GM18870 (cell line): ENCODE measurements around the gene SLC6A7.
"Not testable (repeated sequence)": the region's sequence is repeated elsewhere in the genome, so short reads cannot be mapped to it uniquely, and the experiment has no call there.

Experiments used
- ATAC-seq: cut with Tn5 transposase; IDR thresholded peaks from one replicate; pipeline ENCODE4 v1.9.1; 2021; ENCODE audit warnings: moderate library complexity; ENCODE audit not compliant: unreplicated experiment

SLC6A7 gene

DNA sequence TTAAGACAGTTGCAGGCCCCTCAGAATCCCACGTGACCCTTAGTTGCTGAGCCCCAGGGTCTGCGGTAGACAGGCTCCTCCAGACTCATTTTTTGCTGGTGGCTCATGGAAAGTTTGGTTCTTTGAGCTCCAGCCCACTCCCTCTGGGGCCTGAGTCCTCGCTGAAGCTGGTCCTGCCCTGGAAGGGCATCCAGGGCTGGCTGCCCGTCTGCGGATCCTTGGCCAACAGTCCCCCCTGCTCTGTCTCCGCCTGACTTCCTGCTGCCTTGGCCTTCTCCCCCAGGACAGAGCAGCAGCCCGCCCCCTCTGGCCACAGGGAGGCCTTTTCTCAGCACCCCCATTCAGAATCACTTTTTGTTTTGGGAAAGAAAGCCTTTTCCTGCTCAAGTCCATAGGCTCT, 24.4 kb downstream of the SLC6A7 start:
- ATAC-seq: no peak

- no peak for ATAC-seq
Observed at GRCh38 chr5:150215979-150216944, 26.4 kb downstream of the SLC6A7 start.

GRCh38 chr5:150217038-150217437, 27.2 kb downstream of the SLC6A7 start:
- no peak for ATAC-seq

DNA sequence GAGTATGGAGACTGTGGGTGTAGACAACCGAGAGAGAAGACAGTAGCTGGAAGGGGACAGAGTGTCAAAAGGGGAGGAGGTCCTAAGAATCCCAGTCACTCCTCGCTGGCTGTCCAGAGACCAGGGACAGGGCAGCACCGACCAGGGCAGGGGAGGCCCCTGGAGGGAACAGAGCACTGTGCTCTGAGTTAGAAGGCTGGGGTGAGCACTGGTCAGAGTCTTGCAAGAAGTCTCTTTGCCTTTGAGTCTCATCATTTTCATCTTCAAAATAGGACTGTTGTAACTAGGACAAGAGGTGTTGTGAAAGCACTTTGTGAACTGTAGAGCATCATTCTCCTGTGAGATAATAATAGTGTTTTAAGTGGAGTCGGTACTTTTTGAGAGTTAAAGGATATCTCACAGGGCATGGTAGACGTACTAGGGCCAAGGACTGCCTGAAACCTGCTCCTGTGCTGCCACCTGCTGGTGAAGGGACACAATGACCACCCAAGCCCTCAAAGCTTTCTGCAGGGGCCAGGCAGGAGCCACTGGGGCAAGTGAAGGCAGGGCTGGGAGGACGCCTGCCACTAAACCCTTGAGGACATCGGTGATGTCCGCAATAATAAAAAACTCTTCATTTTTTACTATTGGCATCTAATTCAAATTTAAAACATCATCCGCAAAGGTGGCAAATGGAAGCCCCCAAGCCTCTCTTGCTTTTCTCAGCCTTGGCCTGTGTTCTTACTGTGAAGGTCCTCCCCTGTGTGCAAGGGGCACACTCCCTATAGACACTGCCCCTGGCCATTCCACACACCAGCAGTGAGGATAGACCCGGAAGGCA, 28.2 kb downstream of the SLC6A7 start:
- ATAC-seq: no peak

- ATAC-seq: no peak
Observed at GRCh38 chr5:150218693-150219035, 28.8 kb downstream of the SLC6A7 start.

- ATAC-seq: no peak
Observed at GRCh38 chr5:150219142-150219541, 29.3 kb downstream of the SLC6A7 start.

DNA sequence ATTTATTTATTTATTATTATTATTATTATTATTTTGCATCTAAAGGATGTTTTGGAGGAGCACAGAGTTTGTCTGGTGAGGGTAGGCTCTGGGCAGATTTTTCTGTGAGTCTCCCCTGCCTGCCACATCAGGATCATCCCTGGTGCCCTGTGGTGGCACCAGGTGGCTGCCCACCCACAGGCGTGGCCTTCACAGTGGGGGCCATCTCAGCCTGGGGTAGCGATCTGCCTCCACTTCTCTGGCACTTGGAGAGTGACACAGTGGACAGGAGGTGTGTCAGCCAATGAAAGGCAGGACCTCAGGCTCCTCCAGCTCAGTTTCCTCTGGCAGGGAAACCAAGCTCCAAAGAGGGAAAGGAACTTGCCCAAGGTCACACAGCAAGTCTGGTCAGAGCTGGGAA, 30.0 kb downstream of the SLC6A7 start:
- ATAC-seq: no peak

GRCh38 chr5:150221471-150221870, 31.6 kb downstream of the SLC6A7 start:
- ATAC-seq: no peak

DNA sequence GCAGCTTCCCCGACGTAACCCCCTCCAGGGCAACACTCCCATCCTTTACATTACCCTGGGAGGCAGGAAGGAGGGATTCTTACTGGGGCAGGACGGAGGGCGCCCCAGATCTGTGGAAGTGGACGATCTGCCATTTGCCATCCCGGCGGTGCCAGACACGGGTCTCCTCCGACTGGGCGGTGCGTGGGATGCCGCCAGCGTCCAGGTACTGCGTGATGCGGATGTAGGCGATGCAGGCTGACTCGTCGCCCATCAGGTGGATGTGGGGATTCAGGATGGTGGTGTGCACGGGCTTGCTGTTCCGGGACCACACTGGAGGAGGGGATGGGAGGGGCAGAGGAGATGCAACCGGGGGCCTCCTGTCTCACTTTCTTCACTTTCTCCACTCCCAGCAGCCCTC, 33.0 kb downstream of the SLC6A7 start:
- no peak for ATAC-seq

DNA sequence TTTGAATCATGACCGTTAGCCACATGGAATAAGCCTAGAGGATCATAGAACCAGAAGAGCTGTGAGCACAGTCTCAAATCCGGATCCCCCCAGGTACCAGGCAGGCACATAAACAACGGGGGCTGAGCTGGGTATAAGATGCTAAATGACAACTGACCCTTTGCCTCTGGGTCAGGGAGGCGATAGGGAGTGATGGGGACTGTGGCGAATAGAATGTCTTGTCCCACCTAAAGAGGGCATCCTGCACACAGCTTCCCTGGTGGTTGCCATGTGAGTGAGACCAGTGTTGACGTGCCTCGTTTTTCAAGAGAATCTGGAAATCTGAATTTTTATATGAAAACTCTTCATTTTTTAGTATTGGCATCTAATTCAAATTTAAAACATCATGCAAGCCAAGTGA, 33.6 kb downstream of the SLC6A7 start:
- no peak for ATAC-seq

- ATAC-seq: no peak
Observed at GRCh38 chr5:150224483-150225027, 34.7 kb downstream of the SLC6A7 start.

- no peak for ATAC-seq
Observed at GRCh38 chr5:150227036-150227435, 37.2 kb downstream of the SLC6A7 start.

- no peak for ATAC-seq
Observed at GRCh38 chr5:150227606-150228273, 37.9 kb downstream of the SLC6A7 start.

GRCh38 chr5:150229571-150229970, 39.7 kb downstream of the SLC6A7 start:
- no peak for ATAC-seq

DNA sequence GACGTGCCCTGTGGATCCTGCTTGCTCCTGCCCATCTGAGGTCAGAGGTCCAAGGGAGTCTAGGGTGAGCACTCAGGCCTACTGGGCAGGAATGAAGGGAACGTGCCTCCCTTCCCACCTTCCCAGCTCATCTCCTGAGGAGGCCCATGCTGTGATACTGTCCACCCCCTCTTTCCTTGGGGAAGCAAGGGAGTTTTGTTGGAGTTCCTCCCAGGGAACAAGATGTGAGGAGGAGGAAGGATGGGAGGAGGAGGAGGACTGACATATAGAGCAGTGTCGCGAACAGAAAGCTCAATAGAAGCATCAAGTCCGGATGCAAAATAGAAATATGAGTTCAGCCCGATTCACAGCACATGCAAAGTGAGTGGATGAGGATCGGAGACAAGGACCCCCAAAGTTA, 41.0 kb downstream of the SLC6A7 start:
- no peak for ATAC-seq

DNA sequence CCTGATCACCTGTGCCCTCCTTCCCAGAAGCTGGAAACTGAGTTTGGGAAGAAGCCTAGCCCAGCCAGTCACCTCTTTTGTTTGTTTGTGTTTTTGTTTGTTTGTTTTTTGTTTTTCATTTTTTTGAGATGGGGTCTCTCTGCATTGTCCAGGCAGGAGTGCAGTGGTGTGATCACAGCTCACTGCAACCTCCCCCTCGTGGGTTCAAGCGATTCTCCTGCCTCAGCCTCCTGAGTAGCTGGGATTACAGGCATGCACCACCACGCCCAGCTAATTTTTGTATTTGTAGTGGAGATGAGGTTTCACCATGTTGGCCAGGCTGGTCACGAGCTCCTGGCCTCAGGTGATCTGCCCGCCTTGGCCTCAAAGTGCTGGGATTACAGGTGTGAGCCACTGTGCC, 43.8 kb downstream of the SLC6A7 start:
- ATAC-seq: not testable (repeated sequence)

- no peak for ATAC-seq
Observed at GRCh38 chr5:150234576-150235499, 45.0 kb downstream of the SLC6A7 start.

GRCh38 chr5:150235500-150235854, 45.6 kb downstream of the SLC6A7 start:
- ATAC-seq: no peak

GRCh38 chr5:150236313-150236712, 46.5 kb downstream of the SLC6A7 start:
- no peak for ATAC-seq
